HG02678 (cell line): ENCODE results near the gene TXNDC5.

ENCODE experiments used
- ATAC-seq: cut with Tn5 transposase; IDR thresholded peaks from one replicate; pipeline ENCODE4 v1.9.1; 2021; ENCODE audit warnings: mild to moderate bottlenecking, moderate library complexity; ENCODE audit not compliant: unreplicated experiment

TXNDC5 gene

GRCh38 chr6:7868926-7869325 lies 41.7 kb downstream of the TXNDC5 start:
- no peak for ATAC-seq

- ATAC-seq, result no peak
Measured at GRCh38 chr6:7866526-7866925, 44.1 kb downstream of the TXNDC5 start.

- no peak for ATAC-seq
Measured at GRCh38 chr6:7865781-7866180, 44.8 kb downstream of the TXNDC5 start.

GRCh38 chr6:7859591-7859990 lies 51.0 kb downstream of the TXNDC5 start:
- no peak for ATAC-seq

GRCh38 chr6:7851780-7852179 lies 58.8 kb downstream of the TXNDC5 start:
- ATAC-seq, result no peak

- no peak for ATAC-seq
Measured at GRCh38 chr6:7848229-7848628, 62.4 kb downstream of the TXNDC5 start.

- no peak for ATAC-seq
Measured at GRCh38 chr6:7846966-7847818, 63.4 kb downstream of the TXNDC5 start.

GRCh38 chr6:7841781-7842468 lies 68.7 kb downstream of the TXNDC5 start:
- ATAC-seq, result no peak

- ATAC-seq, result no peak
Measured at GRCh38 chr6:7836371-7837026, 74.1 kb downstream of the TXNDC5 start.

- ATAC-seq, result no peak
Measured at GRCh38 chr6:7833751-7834070, 76.9 kb downstream of the TXNDC5 start.

GRCh38 chr6:7832904-7833750 lies 77.5 kb downstream of the TXNDC5 start:
- no peak for ATAC-seq
